ENCODE data around the gene MMP2.

MMP2 gene

DNA sequence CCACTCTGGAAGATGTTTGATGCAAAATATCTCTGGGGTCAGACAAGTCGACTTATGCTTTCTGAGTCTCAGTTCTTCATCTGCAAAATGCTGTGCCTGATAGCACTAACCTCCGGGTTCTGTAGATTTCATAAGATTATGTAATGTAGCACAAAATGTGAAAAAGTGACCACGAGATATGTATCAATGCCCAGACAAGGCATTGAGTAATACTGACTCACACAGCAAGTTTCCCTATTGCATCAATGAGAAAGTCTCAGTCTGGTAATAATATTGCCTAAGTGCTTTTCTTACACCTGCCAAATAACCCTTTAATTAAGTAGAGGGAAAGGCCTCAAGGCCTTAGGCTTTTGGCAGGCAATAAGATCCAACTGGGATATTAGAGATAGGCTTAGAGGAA lies 41.4 kb upstream of the MMP2 start:
- DNase-seq (ENCODE audit: low read depth) = peak; percentile 63
- TF ChIP-seq, protein P1, sequence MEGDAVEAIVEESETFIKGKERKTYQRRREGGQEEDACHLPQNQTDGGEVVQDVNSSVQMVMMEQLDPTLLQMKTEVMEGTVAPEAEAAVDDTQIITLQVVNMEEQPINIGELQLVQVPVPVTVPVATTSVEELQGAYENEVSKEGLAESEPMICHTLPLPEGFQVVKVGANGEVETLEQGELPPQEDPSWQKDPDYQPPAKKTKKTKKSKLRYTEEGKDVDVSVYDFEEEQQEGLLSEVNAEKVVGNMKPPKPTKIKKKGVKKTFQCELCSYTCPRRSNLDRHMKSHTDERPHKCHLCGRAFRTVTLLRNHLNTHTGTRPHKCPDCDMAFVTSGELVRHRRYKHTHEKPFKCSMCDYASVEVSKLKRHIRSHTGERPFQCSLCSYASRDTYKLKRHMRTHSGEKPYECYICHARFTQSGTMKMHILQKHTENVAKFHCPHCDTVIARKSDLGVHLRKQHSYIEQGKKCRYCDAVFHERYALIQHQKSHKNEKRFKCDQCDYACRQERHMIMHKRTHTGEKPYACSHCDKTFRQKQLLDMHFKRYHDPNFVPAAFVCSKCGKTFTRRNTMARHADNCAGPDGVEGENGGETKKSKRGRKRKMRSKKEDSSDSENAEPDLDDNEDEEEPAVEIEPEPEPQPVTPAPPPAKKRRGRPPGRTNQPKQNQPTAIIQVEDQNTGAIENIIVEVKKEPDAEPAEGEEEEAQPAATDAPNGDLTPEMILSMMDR (IDR thresholded peaks at IDR 0.05; ENCODE audit: control insufficient read depth, insufficient read depth, low read depth, low read length, missing control alignments) = no peak

GRCh38 chr16:55438281-55438680 lies 40.7 kb upstream of the MMP2 start:
- DNase-seq (ENCODE audit: low read depth) = no peak
- H3K4me3 ChIP-seq (ENCODE audit: control insufficient read depth, low read depth, low read length) = no peak overlapping the region
- TF ChIP-seq, protein P1 (IDR thresholded peaks at IDR 0.05; ENCODE audit: control insufficient read depth, insufficient read depth, low read depth, low read length, missing control alignments) = no peak

More for the DNA sequence above, 41.4 kb upstream of the MMP2 start:
- no peak overlapping the region for H3K4me3 ChIP-seq (ENCODE audit: control insufficient read depth, low read depth, low read length)

- H3K4me3 ChIP-seq (ENCODE audit: control insufficient read depth, low read depth, low read length) = no peak overlapping the region
- TF ChIP-seq, protein P1 (IDR thresholded peaks at IDR 0.05; ENCODE audit: control insufficient read depth, insufficient read depth, low read depth, low read length, missing control alignments) = no peak
- DNase-seq (ENCODE audit: low read depth) = peak; percentile 35
These were observed 39.8 kb upstream of the MMP2 start for GRCh38 chr16:55439101-55439690.

DNA sequence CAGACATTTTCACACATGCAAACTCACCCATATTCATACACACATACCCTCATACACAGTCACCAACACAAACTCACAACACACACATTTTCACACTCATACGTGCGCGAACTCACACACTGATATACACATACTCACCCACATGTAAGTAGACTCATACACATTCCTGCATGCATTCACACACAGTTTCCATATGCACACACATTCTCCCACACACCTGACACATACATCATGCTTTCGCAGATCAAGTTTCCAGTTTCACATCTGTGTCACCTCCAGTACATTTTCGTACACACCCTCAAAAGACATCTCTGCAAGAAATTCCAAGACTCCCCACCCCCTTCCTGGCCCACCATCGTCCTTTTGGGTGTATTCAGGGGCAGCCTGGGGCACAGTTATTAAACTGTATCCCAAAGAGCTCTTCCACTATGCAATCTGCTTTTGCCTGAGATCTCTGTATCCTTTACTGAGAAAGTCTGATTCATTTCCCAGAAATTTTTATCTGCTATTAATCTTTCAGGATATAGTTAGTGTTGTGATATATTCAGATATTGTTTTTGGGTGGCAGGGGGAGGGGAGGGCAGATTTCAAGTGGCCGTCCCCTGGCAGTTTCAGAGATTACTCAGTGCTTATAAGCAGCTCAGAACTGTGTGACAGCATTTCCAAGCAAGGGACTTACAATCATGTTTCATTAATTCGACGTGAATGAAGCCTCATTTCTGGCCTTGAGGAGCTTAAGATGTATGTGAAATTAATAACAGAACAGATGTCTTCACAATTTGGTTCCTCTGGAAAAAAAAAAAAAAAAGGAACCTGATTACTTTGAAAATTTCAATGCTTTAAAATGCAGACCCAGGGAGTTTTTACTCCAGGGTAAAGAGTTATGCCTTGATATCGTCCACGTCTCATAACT lies 35.3 kb upstream of the MMP2 start:
- TF ChIP-seq, protein P1 (IDR thresholded peaks at IDR 0.05; ENCODE audit: control insufficient read depth, insufficient read depth, low read depth, low read length, missing control alignments) = no peak
- DNase-seq (ENCODE audit: low read depth) = no peak

DNA sequence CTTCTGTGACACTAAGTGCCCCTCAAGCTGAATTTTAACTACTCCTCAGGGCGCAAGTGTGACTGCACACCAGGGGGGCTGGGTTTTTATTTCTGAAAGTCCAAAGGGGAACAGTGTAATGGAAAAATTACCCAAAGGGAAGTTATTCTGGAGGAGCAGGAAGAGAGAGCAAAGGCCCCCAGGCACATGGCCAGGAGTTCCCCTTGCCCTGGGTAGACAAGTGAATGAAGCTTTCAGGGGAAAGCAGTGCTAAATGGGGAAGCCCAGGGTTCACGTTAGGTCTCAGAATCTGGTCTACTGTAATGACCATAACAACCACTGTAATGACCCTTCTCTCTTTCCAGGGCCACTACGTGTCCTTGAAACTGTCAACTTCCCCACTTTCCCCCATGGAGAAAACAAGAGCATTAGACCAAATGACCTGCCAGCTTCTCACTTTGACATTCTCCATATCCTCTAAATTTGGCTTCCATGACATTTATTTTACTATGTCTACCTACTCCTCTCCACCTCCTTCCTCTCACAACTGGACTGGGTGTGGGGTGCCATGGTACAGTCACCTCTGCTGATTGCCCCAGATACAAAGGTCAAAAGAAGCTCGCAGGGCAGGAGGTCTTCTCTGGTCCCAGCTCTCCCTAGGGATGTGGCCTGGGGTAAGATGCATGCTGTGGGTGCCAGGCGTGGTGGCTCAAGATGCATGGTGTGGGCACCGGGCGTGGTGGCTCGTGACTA lies 34.1 kb upstream of the MMP2 start:
- no peak overlapping the region for H3K4me3 ChIP-seq (ENCODE audit: control insufficient read depth, low read depth, low read length)
- DNase-seq (ENCODE audit: low read depth) = no peak

More for the DNA sequence above, 35.3 kb upstream of the MMP2 start:
- H3K4me3 ChIP-seq (ENCODE audit: control insufficient read depth, low read depth, low read length) = no peak overlapping the region

DNA sequence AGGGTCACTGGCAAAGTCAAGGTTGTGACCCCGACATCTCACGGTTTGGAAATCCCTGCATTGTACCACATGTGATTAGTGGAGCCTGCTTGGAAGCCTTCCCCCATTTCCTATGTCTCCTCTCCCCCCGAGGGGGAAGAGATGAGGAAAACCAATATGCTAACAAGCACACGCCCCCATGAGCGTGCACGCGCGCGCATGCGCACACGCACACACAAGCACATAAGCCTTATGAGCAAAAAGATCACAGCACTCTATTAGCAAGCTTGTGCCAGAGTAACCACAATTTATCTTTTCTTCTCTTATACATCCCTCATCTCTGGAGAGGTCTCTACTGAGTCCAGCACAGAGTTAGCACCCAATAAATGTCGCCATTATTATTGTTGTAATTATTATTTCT lies 31.8 kb upstream of the MMP2 start:
- DNase-seq (ENCODE audit: low read depth) = no peak
- no peak overlapping the region for H3K4me3 ChIP-seq (ENCODE audit: control insufficient read depth, low read depth, low read length)
- TF ChIP-seq, protein P1 (IDR thresholded peaks at IDR 0.05; ENCODE audit: control insufficient read depth, insufficient read depth, low read depth, low read length, missing control alignments) = no peak

More for the DNA sequence above, 34.1 kb upstream of the MMP2 start:
- TF ChIP-seq, protein P1 (IDR thresholded peaks at IDR 0.05; ENCODE audit: control insufficient read depth, insufficient read depth, low read depth, low read length, missing control alignments) = no peak

Data from AG09309 (cell line).